ENCODE measurements around the gene GCSH. TPM values are rescaled to one million over a fixed set of nuclear protein-coding genes. Genes with fewer than 3 reads are reported as not detected.
A peak's percentile ranks its signal among the peaks of the same experiment; 100 is the strongest.

GCSH gene
- total and polyA plus RNA-seq, 2 of the 13 experiments (the other 11 are each of a cell fraction or from before 2014, with no cell fraction given), result 35.9 to 103 TPM

DNA sequence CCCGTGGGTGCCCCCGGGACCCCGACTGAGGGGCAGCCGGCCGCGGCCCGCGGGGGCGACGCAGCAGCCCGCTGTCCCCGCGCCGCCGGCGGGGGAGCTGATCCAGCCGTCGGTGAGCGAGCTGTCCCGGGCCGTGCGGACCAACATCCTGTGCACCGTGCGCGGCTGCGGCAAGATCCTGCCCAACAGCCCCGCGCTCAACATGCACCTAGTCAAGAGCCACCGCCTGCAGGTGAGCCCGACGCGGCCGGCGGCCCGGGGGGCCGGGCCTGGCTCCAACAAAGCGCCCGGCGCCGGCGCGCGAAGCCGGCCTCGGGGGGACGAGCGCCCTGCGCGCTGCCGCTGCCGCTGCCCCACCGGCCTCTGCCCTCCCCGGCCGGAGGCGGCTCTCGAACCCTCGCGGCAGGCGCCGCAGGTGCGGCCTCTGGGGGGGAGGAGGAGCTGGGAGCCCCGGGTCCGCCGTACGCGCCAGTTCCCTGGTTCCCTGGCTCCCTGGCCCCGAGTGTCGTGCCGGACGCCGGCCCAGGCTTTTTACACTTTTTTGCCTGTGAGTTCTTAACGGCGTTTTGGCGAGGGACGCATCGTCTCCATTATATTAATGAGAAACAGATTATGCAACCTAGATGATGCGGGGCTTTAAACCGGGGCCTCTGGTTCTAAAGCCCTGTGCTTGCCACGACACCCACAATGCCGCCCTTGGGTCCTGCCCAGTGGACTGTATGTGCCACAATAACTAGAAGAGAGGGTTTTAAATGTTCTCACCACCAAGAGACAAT lies 60.0 kb downstream of the GCSH start (continued):
- TF ChIP-seq ZNF17 (CRISPR knock-in tag; IDR thresholded peaks at IDR 0.05) (no peak), ZNF503 (CRISPR knock-in tag; IDR thresholded peaks at IDR 0.05) (no peak), ZNF550 (CRISPR knock-in tag; IDR thresholded peaks at IDR 0.05; ENCODE audit: borderline replicate concordance) (0 out of 2 replicates have a peak, but pooled peaks have one; percentile 82), SSRP1 (CRISPR knock-in tag; IDR thresholded peaks at IDR 0.05) (no peak), TOE1 (CRISPR knock-in tag; IDR thresholded peaks at IDR 0.05) (no peak), FOSL2 (CRISPR knock-in tag; IDR thresholded peaks at IDR 0.05) (no peak), ZNF232 (CRISPR knock-in tag; IDR thresholded peaks at IDR 0.05; ENCODE audit: borderline replicate concordance) (0 out of 2 replicates have a peak, but pooled peaks have one; percentile 51), PLRG1 (conservative IDR thresholded peaks at IDR 0.05) (no peak), ZNF446 (CRISPR knock-in tag; IDR thresholded peaks at IDR 0.05) (0 out of 2 replicates have a peak, but pooled peaks have one; percentile 64), E2F1 (CRISPR knock-in tag; IDR thresholded peaks at IDR 0.05) (no peak), MXI1 (IDR thresholded peaks at IDR 0.05; ENCODE audit: borderline replicate concordance, low read depth, low read length) (no peak), PPARG (CRISPR knock-in tag; conservative IDR thresholded peaks at IDR 0.05) (0 out of 2 replicates have a peak, but pooled peaks have one; percentile 15), HNRNPUL1 (IDR thresholded peaks at IDR 0.05; ENCODE audit: low read depth, low read length) (no peak), TBP (CRISPR knock-in tag; IDR thresholded peaks at IDR 0.05) (no peak)
- TF ChIP-seq, protein P1, sequence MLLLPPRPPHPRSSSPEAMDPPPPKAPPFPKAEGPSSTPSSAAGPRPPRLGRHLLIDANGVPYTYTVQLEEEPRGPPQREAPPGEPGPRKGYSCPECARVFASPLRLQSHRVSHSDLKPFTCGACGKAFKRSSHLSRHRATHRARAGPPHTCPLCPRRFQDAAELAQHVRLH (CRISPR knock-in tag; IDR thresholded peaks at IDR 0.05; ENCODE audit: borderline replicate concordance, low read depth), result no peak
- TF ChIP-seq, protein P2, sequence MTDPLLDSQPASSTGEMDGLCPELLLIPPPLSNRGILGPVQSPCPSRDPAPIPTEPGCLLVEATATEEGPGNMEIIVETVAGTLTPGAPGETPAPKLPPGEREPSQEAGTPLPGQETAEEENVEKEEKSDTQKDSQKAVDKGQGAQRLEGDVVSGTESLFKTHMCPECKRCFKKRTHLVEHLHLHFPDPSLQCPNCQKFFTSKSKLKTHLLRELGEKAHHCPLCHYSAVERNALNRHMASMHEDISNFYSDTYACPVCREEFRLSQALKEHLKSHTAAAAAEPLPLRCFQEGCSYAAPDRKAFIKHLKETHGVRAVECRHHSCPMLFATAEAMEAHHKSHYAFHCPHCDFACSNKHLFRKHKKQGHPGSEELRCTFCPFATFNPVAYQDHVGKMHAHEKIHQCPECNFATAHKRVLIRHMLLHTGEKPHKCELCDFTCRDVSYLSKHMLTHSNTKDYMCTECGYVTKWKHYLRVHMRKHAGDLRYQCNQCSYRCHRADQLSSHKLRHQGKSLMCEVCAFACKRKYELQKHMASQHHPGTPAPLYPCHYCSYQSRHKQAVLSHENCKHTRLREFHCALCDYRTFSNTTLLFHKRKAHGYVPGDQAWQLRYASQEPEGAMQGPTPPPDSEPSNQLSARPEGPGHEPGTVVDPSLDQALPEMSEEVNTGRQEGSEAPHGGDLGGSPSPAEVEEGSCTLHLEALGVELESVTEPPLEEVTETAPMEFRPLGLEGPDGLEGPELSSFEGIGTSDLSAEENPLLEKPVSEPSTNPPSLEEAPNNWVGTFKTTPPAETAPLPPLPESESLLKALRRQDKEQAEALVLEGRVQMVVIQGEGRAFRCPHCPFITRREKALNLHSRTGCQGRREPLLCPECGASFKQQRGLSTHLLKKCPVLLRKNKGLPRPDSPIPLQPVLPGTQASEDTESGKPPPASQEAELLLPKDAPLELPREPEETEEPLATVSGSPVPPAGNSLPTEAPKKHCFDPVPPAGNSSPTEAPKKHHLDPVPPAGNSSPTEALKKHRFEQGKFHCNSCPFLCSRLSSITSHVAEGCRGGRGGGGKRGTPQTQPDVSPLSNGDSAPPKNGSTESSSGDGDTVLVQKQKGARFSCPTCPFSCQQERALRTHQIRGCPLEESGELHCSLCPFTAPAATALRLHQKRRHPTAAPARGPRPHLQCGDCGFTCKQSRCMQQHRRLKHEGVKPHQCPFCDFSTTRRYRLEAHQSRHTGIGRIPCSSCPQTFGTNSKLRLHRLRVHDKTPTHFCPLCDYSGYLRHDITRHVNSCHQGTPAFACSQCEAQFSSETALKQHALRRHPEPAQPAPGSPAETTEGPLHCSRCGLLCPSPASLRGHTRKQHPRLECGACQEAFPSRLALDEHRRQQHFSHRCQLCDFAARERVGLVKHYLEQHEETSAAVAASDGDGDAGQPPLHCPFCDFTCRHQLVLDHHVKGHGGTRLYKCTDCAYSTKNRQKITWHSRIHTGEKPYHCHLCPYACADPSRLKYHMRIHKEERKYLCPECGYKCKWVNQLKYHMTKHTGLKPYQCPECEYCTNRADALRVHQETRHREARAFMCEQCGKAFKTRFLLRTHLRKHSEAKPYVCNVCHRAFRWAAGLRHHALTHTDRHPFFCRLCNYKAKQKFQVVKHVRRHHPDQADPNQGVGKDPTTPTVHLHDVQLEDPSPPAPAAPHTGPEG (CRISPR knock-in tag; IDR thresholded peaks at IDR 0.05), result 0 out of 2 replicates have a peak, but pooled peaks have one; percentile 47
- TF ChIP-seq, protein P3, sequence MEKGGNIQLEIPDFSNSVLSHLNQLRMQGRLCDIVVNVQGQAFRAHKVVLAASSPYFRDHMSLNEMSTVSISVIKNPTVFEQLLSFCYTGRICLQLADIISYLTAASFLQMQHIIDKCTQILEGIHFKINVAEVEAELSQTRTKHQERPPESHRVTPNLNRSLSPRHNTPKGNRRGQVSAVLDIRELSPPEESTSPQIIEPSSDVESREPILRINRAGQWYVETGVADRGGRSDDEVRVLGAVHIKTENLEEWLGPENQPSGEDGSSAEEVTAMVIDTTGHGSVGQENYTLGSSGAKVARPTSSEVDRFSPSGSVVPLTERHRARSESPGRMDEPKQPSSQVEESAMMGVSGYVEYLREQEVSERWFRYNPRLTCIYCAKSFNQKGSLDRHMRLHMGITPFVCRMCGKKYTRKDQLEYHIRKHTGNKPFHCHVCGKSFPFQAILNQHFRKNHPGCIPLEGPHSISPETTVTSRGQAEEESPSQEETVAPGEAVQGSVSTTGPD (CRISPR knock-in tag; IDR thresholded peaks at IDR 0.05), result no peak
